Cortex of kidney (tissue), 1 donor: ENCODE results near the gene LCTL.
"Not testable (repeated sequence)": the region's sequence is repeated elsewhere in the genome, so short reads cannot be mapped to it uniquely, and the experiment has no call there.

Experiments used
- DNase-seq: peaks from one replicate; lab custom pipeline; 2025; lab: John Stamatoyannopoulos, UW

LCTL gene

DNA sequence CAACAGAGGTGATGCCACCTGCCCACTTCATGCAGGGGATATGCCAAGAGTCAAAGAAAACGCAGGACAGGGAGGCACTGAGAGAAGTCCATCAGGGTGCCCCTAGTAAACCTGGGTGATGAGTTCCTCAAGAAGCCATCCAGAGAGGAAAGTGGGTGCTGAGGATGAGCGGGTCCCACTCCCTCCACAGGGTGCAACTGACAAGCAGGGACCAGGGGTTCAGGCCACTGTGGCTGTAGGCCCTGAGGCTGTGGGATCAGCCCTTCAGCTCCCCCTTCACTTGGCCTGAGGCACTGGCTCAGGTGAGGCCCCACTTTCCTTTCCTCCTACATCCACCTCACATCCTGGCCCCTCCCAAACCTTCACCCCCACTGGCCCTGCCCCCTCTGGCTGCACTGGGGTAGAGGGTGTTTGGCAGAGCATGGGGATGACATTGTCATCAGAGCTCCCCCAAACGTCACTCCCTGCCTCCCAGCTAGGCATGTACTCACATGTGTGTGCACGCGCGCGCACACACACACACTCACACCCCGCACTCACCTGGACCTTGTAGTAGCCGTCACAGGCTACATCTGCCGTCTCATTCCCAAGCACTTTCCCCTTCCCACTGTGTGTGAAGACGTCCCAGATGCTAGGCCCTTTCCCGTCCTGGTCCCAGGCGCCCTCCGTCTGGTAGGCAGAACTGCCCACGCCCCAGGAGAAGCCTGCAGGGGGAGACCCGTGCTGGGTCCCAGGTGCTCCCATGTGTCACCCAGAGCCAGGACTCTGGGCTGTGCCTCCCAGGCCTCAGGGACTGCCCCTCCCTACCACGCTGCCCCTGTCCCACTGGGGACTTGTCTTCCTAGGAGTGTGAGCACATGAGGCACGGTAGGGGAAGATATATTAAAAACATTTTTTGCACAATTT is 1.4 kb downstream of the LCTL start:
- DNase-seq, result no peak

DNA sequence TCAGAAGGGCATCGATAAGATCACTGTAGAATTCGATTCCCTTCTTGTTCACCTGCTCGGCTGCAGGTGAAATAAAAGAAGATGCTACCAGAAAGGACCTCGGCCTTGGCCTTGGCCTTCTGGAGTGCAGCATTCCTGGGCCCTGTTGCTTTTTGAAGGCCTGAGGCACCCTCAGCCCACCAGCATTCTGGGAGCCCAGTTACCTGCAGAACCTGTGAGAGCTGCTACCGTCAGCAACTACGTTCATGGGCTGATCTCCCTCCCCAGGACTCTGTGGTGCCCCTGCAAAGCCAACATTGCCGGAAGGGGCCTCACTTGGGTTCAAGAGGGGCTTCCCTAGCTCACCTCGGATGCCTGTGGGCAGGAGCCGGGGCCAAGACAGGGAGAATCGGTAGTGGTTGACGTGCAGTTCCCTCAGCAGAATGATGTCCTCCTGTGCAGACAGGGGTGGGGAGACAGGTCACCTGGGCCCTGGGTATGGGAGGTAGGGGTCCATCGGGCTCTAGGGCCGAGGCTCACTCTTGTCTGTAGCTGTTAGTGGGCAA is 2.2 kb downstream of the LCTL start:
- no peak for DNase-seq

- DNase-seq, result no peak
Measured at GRCh38 chr15:66563126-66563525, 2.7 kb downstream of the LCTL start.

- no peak for DNase-seq
Measured at GRCh38 chr15:66560856-66561525, 4.8 kb downstream of the LCTL start.

DNA sequence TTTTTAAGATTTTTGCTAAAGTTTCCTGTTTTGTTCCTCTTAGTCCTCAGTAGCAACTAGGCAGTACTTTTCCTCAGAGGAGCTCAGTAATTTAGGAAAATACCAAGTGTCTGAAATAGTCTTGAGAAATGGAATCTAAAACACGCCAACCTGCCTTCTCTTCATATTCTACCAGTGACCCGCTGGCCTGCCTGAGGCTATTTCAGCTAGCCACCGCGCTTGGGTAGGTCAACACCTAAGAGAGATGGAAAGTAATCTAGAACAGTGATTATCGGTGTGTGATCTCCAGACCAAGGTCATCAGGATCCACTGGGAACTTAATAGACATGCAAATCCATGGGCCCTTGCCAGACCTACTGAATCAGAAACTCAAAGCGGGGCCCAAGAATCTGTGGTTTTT is 7.5 kb downstream of the LCTL start:
- no peak for DNase-seq

DNA sequence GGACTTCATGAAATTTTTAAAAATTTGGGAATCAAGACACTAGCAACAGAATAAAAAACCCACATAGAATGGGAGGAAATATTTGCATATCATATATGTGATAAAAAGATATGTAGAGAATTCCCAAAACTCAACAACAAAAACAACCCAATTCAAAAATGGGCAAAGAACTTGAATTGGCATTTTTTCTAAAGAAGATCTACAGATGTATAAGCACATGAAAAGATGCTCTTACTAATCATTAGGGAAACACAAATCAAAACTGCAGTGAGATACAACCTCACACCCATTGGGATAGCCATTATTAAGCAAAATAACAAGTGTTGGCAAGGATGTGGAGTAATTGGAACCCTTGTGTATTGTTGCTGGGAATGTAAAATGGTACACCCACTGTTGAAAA is 10.1 kb downstream of the LCTL start:
- no peak for DNase-seq

GRCh38 chr15:66545255-66545654 is 20.5 kb downstream of the LCTL start:
- no peak for DNase-seq

DNA sequence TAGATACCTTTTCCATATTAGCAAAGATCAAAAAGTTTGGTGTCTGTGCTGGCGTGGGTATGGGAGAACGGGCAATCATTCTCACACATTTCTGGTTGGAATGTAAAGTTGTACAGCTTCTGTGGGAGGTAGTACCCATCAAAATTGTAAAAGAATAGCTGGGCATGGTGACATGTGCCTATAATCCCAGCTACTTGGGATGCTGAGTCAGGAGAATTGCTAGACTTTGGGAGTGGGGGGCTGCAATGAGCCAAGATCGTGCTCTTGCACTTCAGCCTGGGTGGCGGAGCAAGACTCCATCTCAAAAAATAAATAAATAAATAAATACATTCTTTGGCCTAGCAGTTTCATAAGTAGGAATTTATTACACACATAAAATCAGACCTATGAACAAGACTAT is 22.9 kb downstream of the LCTL start:
- DNase-seq, result no peak

- no peak for DNase-seq
Measured at GRCh38 chr15:66535056-66535455, 30.7 kb downstream of the LCTL start.

DNA sequence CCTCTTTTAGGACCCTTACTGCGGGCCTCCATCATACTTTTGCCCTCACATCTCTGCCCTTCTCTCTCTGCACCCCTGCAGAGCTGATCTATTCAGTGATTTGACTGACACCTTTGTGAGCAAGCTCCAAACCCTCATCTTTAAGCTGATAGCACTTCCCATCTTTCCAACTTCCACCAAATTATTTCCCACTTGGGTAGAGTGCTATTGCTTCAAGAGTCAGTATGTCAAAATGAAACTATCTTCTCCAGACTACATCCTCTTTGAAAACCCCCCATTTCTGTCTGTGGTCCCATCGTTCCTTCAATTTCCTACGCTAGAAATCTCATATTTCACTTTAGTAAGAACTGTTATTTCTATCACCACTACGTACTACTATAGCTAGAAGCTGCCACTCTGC is 41.0 kb downstream of the LCTL start:
- DNase-seq, result no peak

GRCh38 chr15:66523926-66524325 is 41.9 kb downstream of the LCTL start:
- DNase-seq, result no peak

GRCh38 chr15:66515901-66516322 is 49.9 kb downstream of the LCTL start:
- DNase-seq, result no peak

- no peak for DNase-seq
Measured at GRCh38 chr15:66514586-66514985, 51.2 kb downstream of the LCTL start.

GRCh38 chr15:66508293-66508883 is 57.4 kb downstream of the LCTL start:
- DNase-seq, result no peak

GRCh38 chr15:66505818-66506217 is 60.0 kb downstream of the LCTL start:
- no peak for DNase-seq

- DNase-seq, result no peak
Measured at GRCh38 chr15:66505430-66505811, 60.4 kb downstream of the LCTL start.

GRCh38 chr15:66504563-66505429 is 61.0 kb downstream of the LCTL start, which contains the start of the genes RPL4 and ZWILCH:
RPL4 (minus strand) TSS chr15:66504855; CDS start chr15:66504790, 65 bp downstream.
ZWILCH (plus strand) TSS chr15:66505326; CDS start chr15:66505339, 13 bp downstream.
- no peak for DNase-seq

- DNase-seq, result no peak
Measured at GRCh38 chr15:66503780-66504562, 61.8 kb downstream of the LCTL start.

DNA sequence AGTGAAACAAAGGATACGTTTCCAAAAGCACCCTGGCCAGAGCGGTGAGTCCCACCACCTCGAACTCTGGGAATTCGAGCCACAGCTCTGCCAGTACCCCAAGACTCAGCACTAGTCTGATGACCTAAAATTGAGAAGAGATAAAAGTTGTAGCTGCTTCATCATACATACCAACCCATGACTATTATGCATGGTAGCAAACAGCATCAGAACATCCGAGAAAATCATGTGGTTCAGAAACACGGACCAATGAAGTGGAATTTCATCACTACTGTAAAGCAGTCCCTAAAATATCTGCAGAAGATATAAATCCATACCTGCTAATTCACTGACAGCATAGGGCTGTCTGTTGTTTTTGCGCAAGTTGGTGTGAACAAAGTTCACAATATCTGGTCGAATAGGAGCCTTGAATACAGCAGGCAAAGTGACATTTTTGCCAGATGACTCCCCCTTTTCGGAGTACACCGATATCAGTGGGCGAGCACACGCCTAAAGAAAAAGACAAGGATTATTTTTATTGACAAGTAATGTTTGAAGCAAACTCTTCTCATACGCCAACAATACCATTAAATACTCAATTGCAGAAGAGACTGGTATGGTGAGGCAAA is 62.7 kb downstream of the LCTL start:
- not testable (repeated sequence) for DNase-seq

DNA sequence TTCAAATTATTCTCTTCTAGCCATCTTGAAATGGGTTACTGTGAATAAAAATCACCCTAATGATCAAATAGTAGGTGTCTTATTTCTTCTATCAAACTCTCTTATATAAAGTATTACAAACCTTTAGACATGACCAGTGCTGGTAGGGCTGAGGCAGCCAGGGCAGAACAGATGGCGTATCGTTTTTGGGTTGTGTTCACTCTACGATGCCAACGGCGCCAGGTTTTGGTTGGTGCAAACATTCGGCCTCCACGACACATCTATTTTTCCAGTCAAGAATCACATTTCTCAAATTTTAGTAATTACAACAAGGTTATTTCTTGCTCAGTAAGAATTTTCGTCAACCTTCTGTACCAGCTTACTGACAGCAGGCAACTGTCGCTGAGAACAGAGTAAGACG is 63.3 kb downstream of the LCTL start:
- no peak for DNase-seq
